ENCODE data around the gene IL1RN.

IL1RN gene

GRCh38 chr2:113104054-113104611, 23.3 kb upstream of the IL1RN start:
- no peak for DNase-seq

DNA sequence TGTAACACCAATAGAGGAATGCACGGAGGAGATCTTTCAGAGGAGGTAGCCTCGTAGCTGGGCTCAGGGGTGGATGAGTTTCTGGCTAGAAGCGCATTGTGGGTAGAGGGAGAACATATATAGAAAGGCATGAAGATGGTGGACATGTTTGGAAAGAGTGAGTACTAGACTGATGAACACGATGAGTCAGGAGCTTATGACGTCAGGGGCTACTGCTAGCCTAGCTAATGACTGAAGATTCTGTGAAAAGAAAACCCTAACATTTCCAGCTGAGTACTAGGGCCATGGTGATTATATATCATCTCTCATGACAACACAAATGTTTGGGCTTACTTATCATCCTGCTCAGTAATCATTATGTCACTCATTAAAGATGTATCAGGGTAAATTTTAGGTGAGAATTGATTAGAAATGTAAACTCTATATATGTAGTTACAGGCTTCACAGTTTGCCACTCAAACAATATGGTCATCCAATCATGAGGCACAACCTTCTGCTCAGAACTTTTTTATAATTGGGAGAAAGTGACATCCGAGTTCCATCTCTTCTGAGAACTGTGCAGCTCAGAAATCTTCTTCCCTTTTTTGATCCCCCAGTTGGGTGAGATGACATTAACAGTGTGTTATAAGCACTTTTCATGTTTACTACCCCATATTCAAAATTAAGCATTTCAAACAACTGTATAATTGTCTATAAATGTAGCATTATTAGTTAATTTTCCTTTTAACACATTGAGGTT, 22.2 kb upstream of the IL1RN start:
- DNase-seq = no peak

DNA sequence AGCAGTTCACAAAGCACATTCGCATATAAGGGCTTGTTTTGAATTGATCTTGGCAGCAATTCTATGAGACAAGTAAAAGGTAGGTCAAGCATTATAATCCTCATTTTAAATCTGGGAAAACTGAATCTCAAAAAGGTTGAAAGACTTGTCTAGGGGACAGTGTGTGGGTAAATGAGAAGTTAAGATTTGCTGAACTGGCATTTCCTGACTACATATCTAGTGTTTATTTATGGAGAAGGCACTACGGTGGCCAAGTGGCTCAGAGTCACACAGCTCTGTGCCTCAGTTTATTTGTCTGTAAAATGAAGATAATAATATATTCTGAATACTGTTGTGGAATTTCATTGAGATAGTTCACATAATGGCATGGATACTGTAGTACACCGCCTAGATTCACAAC, 16.3 kb upstream of the IL1RN start:
- DNase-seq = no peak

DNA sequence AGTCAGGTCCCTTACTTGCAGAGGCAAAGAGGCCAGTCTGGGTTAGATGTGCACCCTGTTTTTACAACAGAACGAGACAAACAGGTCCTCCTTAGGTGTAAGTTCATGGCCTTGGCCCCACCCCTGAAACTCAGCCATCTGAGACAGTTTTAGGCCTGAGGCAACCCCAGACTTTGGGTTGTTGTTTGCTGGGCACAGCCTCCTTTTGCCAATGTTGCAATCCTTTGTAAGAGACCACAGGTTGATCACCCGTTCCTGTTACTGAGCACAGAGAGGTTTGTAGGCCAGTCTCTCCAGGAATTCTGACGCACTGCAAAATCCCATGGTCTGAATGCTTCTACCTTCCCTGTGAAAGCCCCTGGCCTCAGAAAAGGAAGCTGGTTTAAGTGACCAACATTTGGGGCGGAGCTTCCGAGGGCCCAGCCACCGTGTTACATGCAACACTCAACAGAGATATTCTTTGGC, 15.5 kb upstream of the IL1RN start:
- no peak for DNase-seq

DNA sequence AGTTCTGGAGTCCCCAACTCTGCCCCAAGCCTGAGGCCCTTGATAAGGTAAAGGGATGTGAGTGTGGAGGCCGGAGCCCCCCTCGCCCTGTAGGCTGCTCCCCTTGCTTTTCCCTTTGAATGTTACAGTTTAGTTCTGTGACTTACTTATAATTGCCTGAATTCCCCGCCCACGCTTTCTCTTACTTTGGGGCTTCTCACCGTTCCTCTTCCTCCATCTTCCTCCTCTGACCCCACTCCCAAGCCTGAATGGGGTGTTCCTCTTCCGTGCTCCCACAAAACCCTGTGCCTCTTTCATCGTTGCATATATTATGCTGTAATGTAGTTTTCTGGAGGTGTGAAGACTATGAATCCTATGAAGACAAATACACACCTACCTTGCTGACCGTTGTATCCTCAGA, 15.0 kb upstream of the IL1RN start:
- DNase-seq = no peak

DNA sequence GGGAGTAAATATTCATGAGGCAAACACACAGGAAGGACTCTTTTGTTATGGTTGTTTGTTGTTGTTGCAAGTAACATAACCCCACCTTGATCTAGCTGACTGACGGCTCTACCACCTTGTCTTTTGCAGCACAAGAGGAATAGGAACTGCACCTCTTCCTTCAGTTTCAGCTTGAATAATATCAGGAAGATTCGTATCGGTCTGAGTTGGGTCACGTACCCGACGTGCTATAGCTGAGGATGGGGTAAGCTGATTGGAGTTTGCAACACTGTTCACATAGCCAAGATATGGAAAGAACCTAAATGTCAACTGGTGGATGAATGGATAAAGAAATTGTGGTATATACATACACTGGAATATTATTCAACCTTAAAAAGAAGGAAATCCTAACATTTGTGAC, 14.5 kb upstream of the IL1RN start:
- DNase-seq = no peak

DNA sequence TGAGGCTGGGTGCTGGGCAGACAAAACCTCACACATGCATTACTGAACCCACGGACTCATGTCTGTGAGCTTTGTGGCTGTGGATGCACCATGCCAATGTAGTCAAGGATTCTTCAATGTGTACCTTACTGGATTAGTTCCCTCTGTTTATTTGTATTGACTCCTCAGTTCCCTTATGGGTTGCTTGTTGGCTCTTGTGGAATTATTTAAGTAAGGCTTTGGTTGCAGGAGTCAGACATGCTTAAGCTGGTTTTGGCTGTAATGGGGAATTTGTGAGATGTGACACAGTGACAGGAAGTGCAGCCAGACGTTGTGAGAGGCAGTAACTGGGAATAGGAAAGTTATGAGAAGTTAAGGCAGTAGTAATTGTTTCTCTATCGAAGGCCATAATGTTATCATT, 13.6 kb upstream of the IL1RN start:
- DNase-seq = no peak

DNA sequence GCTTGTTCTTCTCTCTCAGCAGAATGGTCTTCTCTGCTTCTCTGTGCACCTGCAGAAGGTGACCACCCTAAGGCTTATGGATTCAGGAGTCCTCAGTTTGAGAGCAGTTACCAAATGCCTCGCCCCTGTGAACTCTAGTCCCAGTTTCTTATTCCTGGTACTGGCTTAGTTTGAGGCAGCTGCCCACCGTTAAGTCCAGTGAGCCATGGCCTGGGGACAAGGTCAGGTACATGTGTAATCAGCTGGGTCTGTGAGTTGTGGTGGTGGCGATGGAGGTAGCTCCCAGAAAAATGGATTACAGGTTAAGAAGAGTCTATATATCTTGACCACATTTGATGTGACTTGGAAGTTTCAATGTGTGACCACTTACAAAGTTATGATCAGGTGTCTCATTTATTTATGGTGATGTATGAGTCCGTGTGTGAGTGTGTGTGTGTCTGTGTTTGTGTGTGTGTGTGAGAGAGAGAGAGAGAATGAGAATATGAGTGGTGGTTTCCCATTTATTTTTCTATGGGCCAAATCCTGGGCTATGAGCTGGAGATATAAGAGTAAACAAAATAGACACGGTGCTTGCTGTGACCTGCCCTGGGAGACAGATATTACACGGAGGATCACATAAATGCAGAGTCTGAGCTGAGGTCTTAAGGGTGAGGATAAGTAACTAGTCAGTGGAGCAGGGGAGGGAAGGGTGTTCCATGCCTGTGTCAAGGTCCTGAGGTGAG, 13.0 kb upstream of the IL1RN start:
- DNase-seq = no peak

- no peak for DNase-seq
Observed at GRCh38 chr2:113114996-113115395, 12.4 kb upstream of the IL1RN start.

- no peak for DNase-seq
Observed at GRCh38 chr2:113116100-113116958, 11.1 kb upstream of the IL1RN start.

DNA sequence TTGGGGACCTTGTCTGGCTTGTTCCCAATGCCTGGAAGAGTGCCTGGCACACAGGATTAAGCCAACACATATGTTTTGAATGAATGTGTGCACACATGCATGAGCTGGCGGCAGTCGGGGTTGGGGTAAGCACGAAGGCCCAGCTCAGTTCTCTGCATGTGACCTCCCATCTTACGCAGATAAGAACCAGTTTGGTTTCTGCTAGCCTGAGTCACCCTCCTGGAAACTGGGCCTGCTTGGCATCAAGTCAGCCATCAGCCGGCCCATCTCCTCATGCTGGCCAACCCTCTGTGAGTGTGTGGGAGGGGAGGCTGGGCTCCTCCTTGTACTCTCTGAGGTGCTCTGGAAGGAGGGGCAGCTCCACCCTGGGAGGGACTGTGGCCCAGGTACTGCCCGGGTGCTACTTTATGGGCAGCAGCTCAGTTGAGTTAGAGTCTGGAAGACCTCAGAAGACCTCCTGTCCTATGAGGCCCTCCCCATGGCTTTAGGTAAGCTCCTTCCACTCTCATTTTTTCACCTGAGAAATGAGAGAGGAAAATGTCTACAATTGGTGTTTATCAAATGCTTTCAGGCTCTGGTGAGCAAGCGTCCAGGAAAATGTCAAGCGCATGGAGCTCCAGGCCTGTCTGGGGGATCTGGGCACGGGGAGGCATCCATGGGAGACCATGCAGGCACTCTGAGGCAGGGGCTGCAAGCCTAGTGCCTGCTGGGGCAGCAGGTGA, 9.7 kb upstream of the IL1RN start:
- no peak for DNase-seq

DNA sequence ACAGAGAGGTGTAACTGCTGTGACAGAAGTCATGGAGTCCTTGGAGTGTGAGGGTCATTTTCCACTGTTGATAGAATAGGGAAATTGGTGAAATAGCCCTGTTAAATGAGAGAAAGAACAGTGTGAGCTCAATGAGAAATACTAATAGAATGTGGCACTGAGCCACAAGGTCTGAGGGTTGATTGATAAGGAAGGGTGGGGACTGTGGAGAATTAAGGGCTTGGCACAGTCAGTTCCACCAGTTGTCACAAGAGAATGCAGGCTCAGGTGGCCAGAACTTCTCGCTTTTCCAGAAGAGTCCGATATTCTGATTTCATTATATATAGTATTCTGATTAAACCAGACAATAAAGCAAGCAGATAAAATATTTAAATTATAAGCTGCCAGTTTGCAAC, 9.1 kb upstream of the IL1RN start:
- DNase-seq = no peak

DNA sequence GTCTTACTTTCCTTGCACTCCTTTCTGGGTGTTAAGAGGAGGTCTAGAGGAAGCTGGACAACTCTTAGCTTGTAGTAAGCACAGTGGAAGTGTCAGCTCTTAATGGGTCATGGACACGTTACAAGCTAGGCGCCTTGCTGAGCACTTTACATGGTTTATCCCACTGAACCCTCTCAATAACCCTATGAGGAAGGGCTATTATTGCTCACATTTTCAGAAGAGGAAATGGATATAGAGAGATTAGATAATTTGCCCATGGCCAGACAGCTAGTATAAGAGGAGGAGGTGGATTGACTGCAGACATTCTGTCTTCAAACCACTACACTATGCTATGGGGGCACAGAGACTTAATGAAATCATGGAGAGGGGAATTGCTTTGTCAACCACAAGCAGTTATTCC, 8.3 kb upstream of the IL1RN start:
- no peak for DNase-seq

GRCh38 chr2:113120861-113121260, 6.5 kb upstream of the IL1RN start:
- no peak for DNase-seq

- no peak for DNase-seq
Observed at GRCh38 chr2:113122364-113122763, 5.0 kb upstream of the IL1RN start.

GRCh38 chr2:113123726-113124125, 3.7 kb upstream of the IL1RN start:
- DNase-seq = no peak

DNA sequence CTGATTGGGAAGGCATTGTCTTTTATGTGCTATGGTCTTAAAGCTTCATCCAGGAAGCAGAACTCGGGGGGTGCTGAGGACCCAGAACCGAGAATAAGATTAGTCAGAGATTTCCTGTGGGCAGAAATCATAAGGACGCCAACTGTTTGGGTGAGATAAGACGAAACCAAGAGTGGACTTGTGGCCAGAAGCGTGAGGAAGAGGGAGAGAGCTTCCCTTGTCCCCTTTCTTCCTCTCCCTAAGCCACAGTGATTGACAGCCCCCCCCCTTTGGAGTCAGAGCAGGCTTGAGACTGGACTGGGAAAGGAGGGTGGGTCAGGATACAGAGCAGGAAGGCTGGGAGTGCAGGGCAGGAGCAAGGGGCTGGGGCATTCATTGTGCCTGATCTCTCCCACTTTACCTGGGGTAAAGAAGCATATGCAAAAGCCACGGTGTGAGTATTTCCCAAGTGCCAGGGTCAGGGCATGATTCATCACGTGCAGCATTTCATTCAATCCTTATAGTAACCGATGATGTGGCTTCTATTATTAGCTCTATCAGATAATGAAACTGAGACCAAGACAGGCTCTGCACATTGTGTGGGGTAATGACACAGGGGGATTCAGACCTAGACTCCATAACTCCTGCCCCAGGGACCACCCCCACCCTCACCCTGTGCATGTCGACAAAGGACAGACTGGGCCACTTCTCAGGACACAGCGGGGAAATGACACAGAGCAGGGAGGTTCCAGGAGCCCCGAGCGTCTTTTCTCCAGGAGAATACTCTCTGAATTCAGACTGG, 3.0 kb upstream of the IL1RN start:
- DNase-seq = no peak

DNA sequence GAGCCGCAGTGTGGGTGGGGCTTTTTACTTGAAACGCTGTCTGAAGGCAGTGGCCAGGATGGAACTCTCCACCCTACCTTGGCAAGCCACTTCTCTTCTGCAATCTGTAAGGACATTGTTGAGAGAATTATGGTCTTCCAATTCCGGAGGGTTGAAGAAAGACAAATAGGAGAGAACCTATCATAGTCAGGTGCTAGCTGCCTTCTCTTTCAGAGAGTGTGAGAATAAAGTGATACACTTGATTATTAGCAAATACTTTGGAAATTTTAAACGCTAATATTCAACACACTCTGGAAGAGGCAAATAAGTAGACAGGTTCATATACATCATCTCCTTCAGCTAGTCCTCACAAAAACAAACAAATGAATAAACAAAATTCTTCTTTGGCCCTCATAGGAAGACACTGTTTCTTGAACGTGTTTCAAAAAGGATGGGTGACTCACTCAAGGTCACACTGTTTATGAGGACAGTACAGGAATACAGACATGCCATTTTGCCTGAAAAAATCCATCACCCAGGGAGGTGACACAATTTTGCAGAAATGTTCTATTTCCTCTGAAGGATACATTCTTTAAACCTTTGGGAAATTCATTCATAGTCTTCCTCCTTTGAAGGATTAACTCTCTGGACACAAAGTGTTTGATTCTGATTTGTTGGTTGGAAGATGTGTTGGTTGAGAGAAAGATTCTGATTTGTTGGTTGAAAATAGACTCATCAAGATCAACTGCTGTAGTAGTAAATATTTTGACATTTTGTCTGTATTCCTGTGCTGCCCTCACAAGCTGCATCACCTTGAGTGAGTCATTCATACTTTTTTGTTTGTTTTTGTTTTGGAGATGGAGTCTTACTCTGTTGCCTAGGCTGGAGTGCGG, 2.2 kb upstream of the IL1RN start:
- DNase-seq = no peak

- no peak for DNase-seq
Observed at GRCh38 chr2:113127646-113128570, 510 bp downstream of the IL1RN start.
